ENCODE data around the gene VAPA. TPM values are rescaled to one million over a fixed set of nuclear protein-coding genes. Genes with fewer than 3 reads are reported as not detected.
A peak's percentile ranks its signal among the peaks of the same experiment; 100 is the strongest.

VAPA gene
- total RNA-seq, 1 donor from 2014 or later = 184 TPM

DNA sequence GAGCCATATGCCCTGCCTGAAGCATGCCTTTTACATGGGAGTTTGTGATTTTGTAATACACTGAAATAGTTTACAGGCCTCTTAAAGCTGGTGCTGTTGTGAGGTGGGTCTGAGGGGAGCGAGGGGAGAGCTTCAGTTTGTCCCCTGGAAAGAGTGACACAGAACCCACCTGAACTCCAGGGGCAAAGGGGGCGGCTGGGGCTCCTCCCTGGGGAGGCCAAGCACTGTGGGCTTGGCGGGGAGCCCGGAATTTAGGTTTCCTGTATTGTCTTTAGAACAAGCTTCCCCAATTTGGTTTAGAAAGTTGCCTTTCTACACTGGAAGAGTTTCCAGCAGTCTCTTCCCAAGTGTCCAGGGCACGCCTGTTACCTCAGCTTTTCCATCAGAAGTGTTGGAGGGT, 75.7 kb downstream of the VAPA start:
- no peak for DNase-seq (ENCODE audit: low spot score)
- intact Hi-C loops (cut with DNase I) = no loop called here
- no peak for ATAC-seq

- no peak for ATAC-seq
- no peak for DNase-seq (ENCODE audit: low spot score)
- intact Hi-C loops (cut with DNase I) = no loop called here
Observed at GRCh38 chr18:9991011-9992000, 77.5 kb downstream of the VAPA start.

DNA sequence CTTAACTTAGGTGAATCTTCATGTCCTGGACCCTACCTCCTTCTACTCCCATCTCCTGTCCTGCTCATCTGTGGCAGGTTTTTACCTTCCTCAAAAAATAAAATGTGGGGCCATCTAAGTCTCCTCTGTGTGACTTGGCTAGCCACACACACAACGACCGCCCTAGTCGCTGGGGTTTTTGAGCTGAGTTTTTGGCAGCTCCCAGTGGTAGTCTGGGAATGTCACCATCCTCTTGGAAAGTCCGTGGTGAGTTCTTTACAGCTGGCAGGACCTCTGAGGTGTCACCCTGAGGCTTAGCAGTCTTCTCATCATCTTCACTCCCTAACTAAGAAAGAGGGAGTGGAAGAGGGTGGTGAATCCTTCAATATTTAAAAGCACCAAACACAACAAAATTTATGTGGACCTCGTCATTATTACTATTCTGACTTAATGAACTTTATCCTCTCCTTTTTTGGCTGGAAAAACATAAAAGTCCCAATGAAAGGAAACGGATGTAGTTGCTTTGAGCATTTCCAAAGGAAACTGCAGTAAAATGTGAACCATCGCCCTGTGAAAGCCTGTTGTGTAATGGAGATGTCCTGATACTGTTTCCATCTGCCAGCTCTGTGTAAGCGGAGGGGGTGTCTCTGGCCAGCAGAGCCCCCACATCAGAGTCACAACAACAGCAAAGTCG, 78.6 kb downstream of the VAPA start:
- intact Hi-C loops (cut with DNase I) = no loop called here
- ATAC-seq = peak; percentile 64
- DNase-seq (ENCODE audit: low spot score) = no peak

- intact Hi-C loops (cut with DNase I) = no loop called here
- DNase-seq (ENCODE audit: low spot score) (no peak), ATAC-seq (peak; percentile 16)
Observed at GRCh38 chr18:9992973-9993520, 79.2 kb downstream of the VAPA start.

DNA sequence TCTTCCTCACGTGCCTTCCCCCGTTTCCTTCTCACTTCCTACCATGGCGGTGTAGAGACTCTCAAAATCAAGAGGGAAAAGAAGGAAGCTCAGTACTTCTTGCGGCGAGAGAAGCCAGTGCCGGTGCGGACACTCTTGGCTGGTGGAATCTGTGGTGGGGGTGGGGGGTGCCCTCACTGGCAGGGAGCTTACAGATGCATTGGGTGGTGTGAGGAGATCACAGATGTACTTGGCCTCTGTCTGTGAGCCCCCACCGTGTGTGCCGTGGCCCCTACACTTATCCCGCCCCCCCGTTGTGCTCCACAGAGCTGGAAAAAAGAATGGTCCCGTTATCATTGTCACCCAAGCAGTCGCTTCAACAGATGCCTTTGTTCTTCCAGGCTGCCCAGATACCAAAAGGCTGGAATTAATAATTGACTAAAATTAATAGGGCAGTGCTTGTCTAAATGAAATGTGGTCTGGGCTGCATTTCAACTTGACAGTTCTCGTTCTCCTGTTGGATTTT, 79.8 kb downstream of the VAPA start:
- ATAC-seq = no peak
- intact Hi-C loops (cut with DNase I) = no loop called here
- DNase-seq (ENCODE audit: low spot score) = no peak

- DNase-seq (ENCODE audit: low spot score) (no peak), ATAC-seq (no peak)
- intact Hi-C loops (cut with DNase I) = no loop called here
Observed at GRCh38 chr18:9994026-9994570, 80.3 kb downstream of the VAPA start.

GRCh38 chr18:9994701-9995235, 81.0 kb downstream of the VAPA start:
- intact Hi-C loops (cut with DNase I) = no loop called here
- DNase-seq (ENCODE audit: low spot score) (no peak), ATAC-seq (no peak)

GRCh38 chr18:9995631-9996030, 81.8 kb downstream of the VAPA start:
- ATAC-seq (no peak), DNase-seq (ENCODE audit: low spot score) (no peak)
- intact Hi-C loops (cut with DNase I) = no loop called here

GRCh38 chr18:9996094-9996493, 82.3 kb downstream of the VAPA start:
- ATAC-seq (no peak), DNase-seq (ENCODE audit: low spot score) (no peak)
- intact Hi-C loops (cut with DNase I) = no loop called here

- ATAC-seq (no peak), DNase-seq (ENCODE audit: low spot score) (no peak)
- intact Hi-C loops (cut with DNase I) = no loop called here
Observed at GRCh38 chr18:9997711-9998110, 83.9 kb downstream of the VAPA start.

DNA sequence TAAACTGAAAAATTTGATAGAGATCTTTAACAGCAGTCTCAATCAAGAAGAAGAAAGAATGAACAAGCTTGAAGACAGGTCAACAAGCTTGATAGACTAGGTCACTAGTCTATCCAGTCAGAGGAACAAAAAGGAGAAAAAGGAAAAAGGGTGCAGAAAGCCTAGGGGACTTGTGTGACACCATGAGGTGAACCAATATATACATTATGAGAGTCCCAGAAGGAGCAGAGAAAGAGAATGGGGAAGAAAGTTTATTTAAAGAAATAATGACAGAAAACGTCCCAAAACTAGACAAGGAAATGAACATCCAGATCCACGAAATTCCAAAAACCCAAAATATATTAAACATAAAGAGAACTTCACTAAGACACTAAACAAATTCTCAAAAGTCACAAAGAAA, 84.5 kb downstream of the VAPA start:
- no peak for DNase-seq (ENCODE audit: low spot score)
- ATAC-seq = no peak
- intact Hi-C loops (cut with DNase I) = no loop called here

- intact Hi-C loops (cut with DNase I) = no loop called here
- ATAC-seq (no peak), DNase-seq (ENCODE audit: low spot score) (no peak)
Observed at GRCh38 chr18:10002280-10002679, 88.5 kb downstream of the VAPA start.

DNA sequence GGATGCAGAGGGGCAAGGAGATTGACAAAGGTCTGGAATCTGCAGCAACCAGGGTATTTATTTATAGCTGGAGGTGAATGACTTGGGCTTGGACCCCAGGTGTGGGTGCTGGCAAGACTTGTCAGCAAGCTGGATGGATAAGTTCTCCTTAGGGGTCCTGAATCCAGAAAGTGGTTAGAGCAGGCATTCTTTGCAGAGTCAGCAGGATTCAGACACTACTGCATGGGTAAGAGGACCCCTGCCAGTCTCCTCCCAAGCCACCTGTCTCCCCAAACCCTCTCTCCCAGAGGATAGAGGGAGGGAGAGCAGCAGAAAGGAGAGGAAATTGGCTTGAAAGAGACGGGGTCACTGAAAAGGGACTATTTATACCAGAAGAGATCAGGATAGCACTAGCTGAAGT, 89.5 kb downstream of the VAPA start:
- ATAC-seq (no peak), DNase-seq (ENCODE audit: low spot score) (no peak)
- intact Hi-C loops (cut with DNase I) = no loop called here

- intact Hi-C loops (cut with DNase I) = no loop called here
- ATAC-seq (no peak), DNase-seq (ENCODE audit: low spot score) (no peak)
Observed at GRCh38 chr18:10003866-10004265, 90.0 kb downstream of the VAPA start.

DNA sequence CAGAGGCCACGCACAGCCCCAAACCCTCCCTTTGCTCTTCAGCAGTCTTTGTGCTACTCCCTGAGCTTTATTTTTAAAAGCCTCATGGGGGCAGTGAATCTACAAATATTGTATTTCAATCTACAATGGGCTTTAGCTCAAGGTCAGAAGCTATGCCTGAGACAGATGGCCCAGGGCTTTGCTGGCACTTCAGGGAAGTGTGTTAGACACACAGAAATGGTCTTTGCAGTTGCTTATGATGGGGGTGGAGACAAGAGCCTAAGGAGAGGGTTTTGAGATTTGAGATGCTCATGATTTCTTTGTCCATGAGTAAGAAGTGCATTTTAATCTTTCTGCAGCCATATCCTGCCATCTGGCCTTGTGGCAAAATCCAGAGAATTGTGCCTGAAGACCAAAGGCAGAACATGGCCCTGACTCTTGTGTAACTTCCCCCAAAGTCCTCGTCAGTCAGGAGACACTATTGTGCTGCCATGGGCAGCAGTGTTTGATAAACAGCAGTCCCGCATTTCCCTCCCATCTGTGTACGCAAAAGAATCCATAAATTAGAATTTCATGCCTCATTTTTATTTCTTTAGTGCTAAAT, 92.6 kb downstream of the VAPA start:
- ATAC-seq (peak; percentile 30), DNase-seq (ENCODE audit: low spot score) (no peak)
- intact Hi-C loops (cut with DNase I) = no loop called here

DNA sequence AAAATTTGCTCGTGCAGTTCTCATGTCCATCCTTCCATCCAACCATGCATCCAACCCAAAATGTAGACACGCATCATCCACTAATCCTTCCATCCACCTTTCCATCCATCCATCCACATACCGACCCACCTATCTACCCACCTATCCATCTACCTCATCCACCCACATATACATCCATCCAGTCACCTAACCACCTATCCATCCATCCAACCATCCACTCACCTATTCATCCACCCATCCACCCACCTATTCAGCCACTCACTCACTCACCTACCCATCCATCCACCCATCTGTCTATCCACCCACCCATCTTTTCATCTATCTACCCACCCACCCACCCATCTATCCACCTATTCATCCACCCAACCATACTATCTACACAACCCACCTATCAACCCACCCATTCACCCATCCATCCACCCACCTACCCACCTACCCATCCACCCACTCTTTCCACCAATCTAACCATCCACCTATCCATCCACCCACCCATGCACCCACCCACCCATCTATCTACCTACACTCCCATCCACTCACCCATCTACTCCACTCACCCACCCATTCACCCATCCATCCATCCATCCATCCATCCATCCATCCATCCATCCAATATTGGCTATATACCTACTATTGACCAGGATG, 94.3 kb downstream of the VAPA start:
- ATAC-seq (no peak), DNase-seq (ENCODE audit: low spot score) (no peak)
- intact Hi-C loops (cut with DNase I) = no loop called here

All from sciatic nerve (tissue), 2 donors.